Trophoblast cell (in vitro differentiated cells and primary cell): ENCODE data around the gene ACVR2B.
A peak's percentile ranks its signal among the peaks of the same experiment; 100 is the strongest.

ENCODE experiments used
- DNase-seq, 2 donors: peaks; one replicate each; pipeline ENCODE4 v3.0.0-alpha.2; 2016
- H2AFZ ChIP-seq: 2 replicates; pipeline ENCODE4 v1.6.1; 2013; ENCODE audit warnings: low read length, moderate library complexity, mild to moderate bottlenecking; ENCODE audit not compliant: insufficient read depth, poor library complexity
- H2AK5ac ChIP-seq: 2 replicates; pipeline ENCODE4 v1.6.1; 2013; ENCODE audit warnings: mild to moderate bottlenecking, low read length
- H2BK120ac ChIP-seq: 2 replicates; pipeline ENCODE4 v1.6.1; 2013; ENCODE audit warnings: low read length, mild to moderate bottlenecking, moderate library complexity; ENCODE audit not compliant: insufficient read depth, poor library complexity
- H2BK12ac ChIP-seq: 2 replicates; pipeline ENCODE4 v1.6.1; 2013; ENCODE audit warnings: mild to moderate bottlenecking, low read length, moderate library complexity
- H2BK5ac ChIP-seq: 2 replicates; pipeline ENCODE4 v1.6.1; 2013; ENCODE audit warnings: low read length, low read depth, moderate library complexity, mild to moderate bottlenecking; ENCODE audit not compliant: poor library complexity
- H3K14ac ChIP-seq: 2 replicates; pipeline ENCODE4 v1.6.1; 2013; ENCODE audit warnings: mild to moderate bottlenecking, low read length
- H3K18ac ChIP-seq: 2 replicates; pipeline ENCODE4 v1.6.1; 2013; ENCODE audit warnings: mild to moderate bottlenecking, low read length
- H3K23ac ChIP-seq: 2 replicates; pipeline ENCODE4 v1.6.1; 2013; ENCODE audit warnings: low read length
- H3K27ac ChIP-seq: 2 replicates; pipeline ENCODE4 v1.5.1; 2013; ENCODE audit warnings: low read depth, mild to moderate bottlenecking, inconsistent platforms, low read length, moderate library complexity
- H3K27me3 ChIP-seq: 2 replicates; pipeline ENCODE4 v1.6.1; 2013; ENCODE audit warnings: inconsistent platforms, mild to moderate bottlenecking, low read length, moderate library complexity; ENCODE audit not compliant: insufficient read depth
- H3K36me3 ChIP-seq, 2 experiments: 1 replicate in 1 of 2; 2 replicates in 1 of 2; pipeline ENCODE4 v1.6.1; 2013; ENCODE audit warnings: low read length in 2 of 2, mild to moderate bottlenecking in 2 of 2, moderate library complexity in 1 of 2; ENCODE audit not compliant: insufficient read depth in 2 of 2, control insufficient read depth in 1 of 2
- H3K4ac ChIP-seq: 2 replicates; pipeline ENCODE4 v1.6.1; 2013; ENCODE audit warnings: low read depth, mild to moderate bottlenecking, low read length, moderate library complexity
- H3K4me1 ChIP-seq, 2 experiments: 1 replicate in 1 of 2; 2 replicates in 1 of 2; pipeline ENCODE4 v1.6.1; 2013; ENCODE audit warnings: low read length in 2 of 2, mild to moderate bottlenecking in 2 of 2, moderate library complexity in 1 of 2; ENCODE audit not compliant: insufficient read depth in 2 of 2, control insufficient read depth in 1 of 2
- H3K4me2 ChIP-seq: 2 replicates; pipeline ENCODE4 v1.6.1; 2013; ENCODE audit warnings: inconsistent platforms, mild to moderate bottlenecking, low read length, moderate library complexity
- H3K4me3 ChIP-seq: 2 replicates; pipeline ENCODE4 v1.5.1; 2013; ENCODE audit warnings: mild to moderate bottlenecking, low read depth, low read length, inconsistent platforms
- H3K79me1 ChIP-seq: one replicate; pipeline ENCODE4 v1.6.1; 2013; ENCODE audit warnings: low read length
- H3K79me2 ChIP-seq: 2 replicates; pipeline ENCODE4 v1.6.1; 2013; ENCODE audit warnings: low read length, mild to moderate bottlenecking; ENCODE audit not compliant: control insufficient read depth, insufficient read depth, poor library complexity
- H3K9ac ChIP-seq: 2 replicates; pipeline ENCODE4 v1.6.1; 2013; ENCODE audit warnings: mild to moderate bottlenecking, low read length
- H3K9me3 ChIP-seq: 2 replicates; pipeline ENCODE4 v1.6.1; 2013; ENCODE audit warnings: low read depth, mild to moderate bottlenecking, control low read depth, inconsistent platforms, low read length; ENCODE audit not compliant: insufficient read depth
- H4K12ac ChIP-seq: 2 replicates; pipeline ENCODE4 v1.6.1; 2013; ENCODE audit warnings: low read depth, mild to moderate bottlenecking, low read length, moderate library complexity
- H4K8ac ChIP-seq: 2 replicates; pipeline ENCODE4 v1.6.1; 2013; ENCODE audit warnings: low read depth, mild to moderate bottlenecking, low read length, moderate library complexity
- H4K91ac ChIP-seq: one replicate; pipeline ENCODE4 v1.6.1; 2013; ENCODE audit warnings: low read depth, mild to moderate bottlenecking, low read length, moderate library complexity
- WGBS: extraction: QIAGEN DNeasy Blood & Tissue Kit; methylation state at CpG from one replicate; pipeline ENCODE4 v1.1.7; 2013; ENCODE audit warnings: missing lambda C conversion rate; ENCODE audit not compliant: insufficient read length, insufficient coverage; ENCODE audit errors: extremely low coverage; 5-methylcytosine and 5-hydroxymethylcytosine counted together

ACVR2B gene

DNA sequence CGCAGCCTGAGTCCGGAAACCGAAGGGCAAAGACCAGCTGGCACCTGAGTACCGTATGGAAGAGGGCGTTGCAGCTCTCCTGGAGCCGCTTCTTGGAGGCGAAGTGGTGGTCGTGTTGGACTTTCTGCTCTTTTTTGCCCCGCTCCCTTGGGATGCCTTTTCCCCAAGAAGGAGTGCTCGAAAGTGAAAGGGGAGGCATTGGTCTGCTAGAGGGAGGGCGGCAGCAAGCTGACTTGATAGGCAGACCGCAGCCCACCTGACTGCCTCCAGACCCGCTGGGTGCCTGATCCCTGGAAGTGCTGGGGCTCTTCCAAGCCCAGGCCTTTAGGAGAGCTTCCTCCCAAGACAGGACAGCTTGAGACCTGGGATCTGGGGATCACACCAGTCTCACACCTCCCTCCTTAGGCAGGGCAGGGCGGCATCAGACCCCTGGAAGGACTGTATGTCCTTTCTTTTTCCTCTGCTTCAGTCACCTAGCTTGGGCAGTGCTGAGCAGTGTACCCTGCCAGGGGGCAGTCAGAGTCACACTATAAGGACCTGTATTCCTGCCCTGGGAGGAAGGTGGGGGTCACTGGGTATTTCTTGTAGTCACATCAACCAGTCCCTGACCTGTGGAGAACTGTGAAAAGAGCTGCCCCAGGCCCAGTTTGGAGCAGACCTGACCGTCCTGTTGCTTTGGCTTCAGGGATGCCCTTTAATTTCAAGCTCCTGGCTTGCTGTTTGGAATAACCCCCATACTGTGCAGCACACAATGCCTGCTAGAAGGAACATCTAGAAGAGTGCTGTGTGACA, 2.1 kb downstream of the ACVR2B start:
- peak in 1 of 2 donors; percentile 1 for DNase-seq
- H4K12ac ChIP-seq, result no peak overlapping the region
- peak overlapping the region; percentile 13 for H3K9ac ChIP-seq
- WGBS, result no CpG with 5 or more reads among the region's 15 CpGs
- H3K27ac ChIP-seq, result no peak overlapping the region
- H3K4ac ChIP-seq, result peak overlapping the region; percentile 24
- H3K23ac ChIP-seq, result no peak overlapping the region
- peaks cover 27% of the 10 kb centered on the region for H3K79me2 ChIP-seq
- H3K18ac ChIP-seq, result peak overlapping the region; percentile 24
- no peaks in the 10 kb centered on the region for H3K9me3 ChIP-seq
- no peak overlapping the region for H3K14ac ChIP-seq
- no peak overlapping the region for H2BK12ac ChIP-seq
- no peaks in the 10 kb centered on the region for H3K36me3 ChIP-seq
- H3K4me3 ChIP-seq, result peak overlapping the region; percentile 86
- no peak overlapping the region for H2BK5ac ChIP-seq
- no peak overlapping the region for H4K91ac ChIP-seq
- H3K79me1 ChIP-seq, result peaks cover 13% of the 10 kb centered on the region
- no peak overlapping the region for H4K8ac ChIP-seq
- H3K4me2 ChIP-seq, result peak overlapping the region; percentile 99
- H2AK5ac ChIP-seq, result no peak overlapping the region
- H3K4me1 ChIP-seq, result peaks cover 10 to 12% of the 10 kb centered on the region in 2 experiments
- H3K27me3 ChIP-seq, result no peaks in the 10 kb centered on the region
- no peak overlapping the region for H2BK120ac ChIP-seq
- no peak overlapping the region for H2AFZ ChIP-seq

DNA sequence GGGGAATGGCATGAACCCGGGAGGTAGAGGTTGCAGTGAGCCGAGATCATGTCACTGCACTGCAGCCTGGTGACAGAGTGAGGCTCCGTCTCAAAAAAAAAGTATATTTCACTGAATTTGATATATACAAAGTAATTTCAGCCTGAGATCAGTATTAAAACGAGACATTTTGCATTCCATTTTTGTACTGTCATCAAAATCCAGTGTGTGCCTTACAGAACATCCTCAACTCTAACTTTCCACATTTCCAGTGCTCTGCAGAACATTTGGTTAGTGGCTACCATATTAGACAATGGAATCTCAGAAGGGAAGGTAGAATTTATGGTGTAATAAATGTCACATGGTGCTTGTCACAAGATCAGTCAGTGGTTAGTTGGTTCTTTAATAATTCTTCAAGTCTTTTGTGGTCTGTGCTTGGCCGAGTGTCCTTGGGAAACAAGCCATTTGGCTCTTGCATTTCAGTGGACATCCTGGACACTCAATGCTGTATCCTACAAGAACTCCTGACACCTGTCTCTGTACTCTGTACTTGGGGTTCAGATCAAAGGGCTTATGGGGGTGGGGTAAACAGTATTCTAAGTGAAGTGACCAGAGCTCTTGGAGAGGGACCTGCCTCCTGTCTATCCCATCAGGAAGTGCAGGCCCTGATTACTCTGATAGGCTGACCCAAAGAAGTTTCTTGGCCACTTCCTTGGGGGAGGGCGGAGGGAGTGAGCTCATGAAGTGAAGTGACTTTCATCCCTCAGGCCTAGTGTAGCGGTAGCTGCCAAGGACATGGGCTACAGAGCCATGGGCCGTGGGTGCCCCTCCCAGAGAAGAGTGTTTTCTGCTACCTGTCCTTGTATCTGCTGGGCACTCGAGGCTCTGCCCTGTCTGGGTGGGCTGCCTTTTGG, 3.7 kb downstream of the ACVR2B start:
- Histone ChIP-seq H3K9me3 (no peaks in the 10 kb centered on the region), H2AK5ac (no peak overlapping the region), H2BK5ac (no peak overlapping the region), H3K4me1 (peaks cover 10 to 12% of the 10 kb centered on the region in 2 experiments), H2BK12ac (no peak overlapping the region), H4K12ac (no peak overlapping the region), H3K4me2 (no peak overlapping the region), H3K27me3 (no peaks in the 10 kb centered on the region), H3K9ac (no peak overlapping the region), H3K18ac (peak overlapping the region; percentile 15), H4K8ac (no peak overlapping the region), H3K23ac (no peak overlapping the region), H3K27ac (no peak overlapping the region), H2AFZ (no peak overlapping the region), H3K4me3 (no peak overlapping the region), H2BK120ac (no peak overlapping the region), H4K91ac (no peak overlapping the region), H3K36me3 (no peaks in the 10 kb centered on the region), H3K14ac (no peak overlapping the region), H3K79me2 (peaks cover 30% of the 10 kb centered on the region), H3K79me1 (peaks cover 13% of the 10 kb centered on the region), H3K4ac (peak overlapping the region; percentile 92)
- no CpG with 5 or more reads among the region's 9 CpGs for WGBS
- no peak for DNase-seq

DNA sequence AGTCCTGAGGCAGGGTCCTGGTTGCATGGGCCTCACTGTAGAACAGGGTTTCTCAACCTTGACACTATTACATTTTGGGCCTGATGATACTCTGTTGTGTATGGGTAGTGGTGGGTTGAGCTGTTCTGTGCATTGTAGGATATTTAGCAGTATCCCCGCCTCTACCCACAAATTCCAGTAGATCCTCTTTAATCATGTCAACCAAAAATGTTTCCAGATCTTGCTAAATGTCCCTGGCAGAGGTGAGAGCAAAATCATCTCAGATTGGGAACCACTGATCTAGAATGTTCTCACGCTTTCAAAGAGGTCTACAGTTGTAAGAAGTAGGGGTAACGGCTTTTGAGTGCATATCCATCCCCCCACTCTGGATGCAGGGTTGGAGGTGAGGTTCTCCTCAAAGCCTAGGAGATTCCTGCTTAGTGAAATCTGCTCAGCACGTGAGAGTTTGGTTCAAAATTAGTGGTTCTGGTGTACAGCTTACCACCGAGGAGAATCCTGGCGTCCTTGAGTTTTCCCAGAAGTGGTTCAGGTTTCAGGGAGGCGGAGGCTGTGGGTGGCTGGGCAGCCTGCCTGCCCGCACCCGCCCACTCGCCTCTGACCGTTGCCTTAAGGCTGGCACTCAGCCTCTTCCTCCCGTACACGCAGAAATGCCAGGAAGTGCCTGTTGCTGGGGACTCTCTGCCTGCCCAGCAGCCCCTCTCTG, 5.3 kb downstream of the ACVR2B start:
- H3K9ac ChIP-seq, result no peak overlapping the region
- no peak overlapping the region for H3K23ac ChIP-seq
- H2AFZ ChIP-seq, result no peak overlapping the region
- no peak overlapping the region for H3K18ac ChIP-seq
- no peak overlapping the region for H3K27ac ChIP-seq
- DNase-seq, result no peak
- H2AK5ac ChIP-seq, result no peak overlapping the region
- H4K12ac ChIP-seq, result no peak overlapping the region
- peaks cover 31% of the 10 kb centered on the region for H3K79me2 ChIP-seq
- no peak overlapping the region for H4K8ac ChIP-seq
- H3K4me3 ChIP-seq, result no peak overlapping the region
- H3K36me3 ChIP-seq, result no peaks in the 10 kb centered on the region
- WGBS, result no CpG with 5 or more reads among the region's 13 CpGs
- H3K14ac ChIP-seq, result no peak overlapping the region
- H3K4me2 ChIP-seq, result no peak overlapping the region
- no peaks in the 10 kb centered on the region for H3K27me3 ChIP-seq
- peaks cover 2% of the 10 kb centered on the region for H3K9me3 ChIP-seq
- H2BK5ac ChIP-seq, result no peak overlapping the region
- H3K4ac ChIP-seq, result peak overlapping the region; percentile 65
- H2BK120ac ChIP-seq, result no peak overlapping the region
- no peak overlapping the region for H2BK12ac ChIP-seq
- peaks cover 13% of the 10 kb centered on the region for H3K79me1 ChIP-seq
- no peak overlapping the region for H4K91ac ChIP-seq
- H3K4me1 ChIP-seq, result peaks cover 5 to 6% of the 10 kb centered on the region in 2 experiments

DNA sequence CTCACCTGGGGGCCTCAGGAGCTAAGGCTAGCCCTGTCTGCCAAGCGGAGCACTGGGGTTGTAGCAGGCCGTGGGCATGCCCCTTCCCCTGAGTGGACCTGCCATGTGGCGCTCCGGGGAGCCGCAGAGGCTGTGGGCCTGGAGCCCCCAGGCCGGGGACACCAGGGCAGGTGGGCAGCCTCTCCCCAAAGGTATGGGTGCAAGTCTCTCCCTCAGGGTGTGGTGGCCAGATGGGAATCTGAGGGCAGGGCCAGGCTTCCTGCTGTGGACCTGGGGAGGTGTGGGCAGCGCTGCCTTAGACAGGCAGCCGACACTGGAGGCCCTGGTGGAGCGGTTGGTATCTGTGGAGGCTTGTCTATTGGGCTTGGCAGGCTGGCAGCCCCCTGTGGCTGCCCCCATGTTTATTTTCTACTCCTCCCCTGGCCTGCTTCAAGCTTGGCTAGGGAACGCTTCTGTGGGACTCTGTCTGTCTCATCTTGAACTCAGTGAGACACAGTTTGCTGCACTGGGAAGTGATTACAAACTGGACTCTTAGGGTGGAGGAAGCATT, 5.9 kb downstream of the ACVR2B start:
- no peak overlapping the region for H3K4ac ChIP-seq
- peaks cover 5 to 6% of the 10 kb centered on the region in 2 experiments for H3K4me1 ChIP-seq
- H3K18ac ChIP-seq, result no peak overlapping the region
- no peak overlapping the region for H4K12ac ChIP-seq
- H2BK12ac ChIP-seq, result no peak overlapping the region
- H3K23ac ChIP-seq, result no peak overlapping the region
- no peak overlapping the region for H3K14ac ChIP-seq
- H2BK120ac ChIP-seq, result no peak overlapping the region
- H2AFZ ChIP-seq, result no peak overlapping the region
- no CpG with 5 or more reads among the region's 10 CpGs for WGBS
- H3K9ac ChIP-seq, result no peak overlapping the region
- peaks cover 25% of the 10 kb centered on the region for H3K79me2 ChIP-seq
- H2BK5ac ChIP-seq, result no peak overlapping the region
- H4K91ac ChIP-seq, result no peak overlapping the region
- H3K27me3 ChIP-seq, result no peaks in the 10 kb centered on the region
- H4K8ac ChIP-seq, result no peak overlapping the region
- no peak overlapping the region for H3K27ac ChIP-seq
- no peak overlapping the region for H3K4me2 ChIP-seq
- no peaks in the 10 kb centered on the region for H3K36me3 ChIP-seq
- H3K9me3 ChIP-seq, result peaks cover 2% of the 10 kb centered on the region
- no peak overlapping the region for H3K4me3 ChIP-seq
- H2AK5ac ChIP-seq, result no peak overlapping the region
- no peak for DNase-seq
- peaks cover 6% of the 10 kb centered on the region for H3K79me1 ChIP-seq
